ENCODE measurements around the gene SCD.

The SCD gene

GRCh38 chr10:100383251-100383650, 36.2 kb downstream of the SCD start:
- TF ChIP-seq CTCF (IDR thresholded peaks at IDR 0.05) = no peak
- Histone ChIP-seq H3K36me3 (peaks cover 11 to 69% (median 21%) of the 10 kb centered on the region in 3 donors), H3K27me3 (no peaks in the 10 kb centered on the region), H3K4me1 (no peaks in the 10 kb centered on the region), H3K27ac (no peak overlapping the region), H3K9me3 (no peaks in the 10 kb centered on the region), H3K4me3 (no peak overlapping the region)
- intact Hi-C loops (cut with DNase I; ENCODE audit: low total_unique reads) = no loop called here
- no peak for DNase-seq

- Histone ChIP-seq H3K4me3 (no peak overlapping the region), H3K36me3 (peaks cover 5 to 22% (median 9%) of the 10 kb centered on the region in 3 donors), H3K4me1 (no peaks in the 10 kb centered on the region), H3K27ac (no peak overlapping the region), H3K27me3 (no peaks in the 10 kb centered on the region), H3K9me3 (no peaks in the 10 kb centered on the region)
- DNase-seq = no peak
- intact Hi-C loops (cut with DNase I; ENCODE audit: low total_unique reads) = no loop called here
- TF ChIP-seq CTCF (IDR thresholded peaks at IDR 0.05) = no peak
Measured at GRCh38 chr10:100391163-100392002, 44.4 kb downstream of the SCD start.

- intact Hi-C loops (cut with DNase I; ENCODE audit: low total_unique reads) = no loop called here
- Histone ChIP-seq H3K36me3 (peaks cover 5 to 9% (median 8%) of the 10 kb centered on the region in 3 donors), H3K27me3 (no peaks in the 10 kb centered on the region), H3K9me3 (no peaks in the 10 kb centered on the region), H3K4me3 (no peak overlapping the region), H3K27ac (no peak overlapping the region), H3K4me1 (no peaks in the 10 kb centered on the region)
- TF ChIP-seq CTCF (IDR thresholded peaks at IDR 0.05) = no peak
- no peak for DNase-seq
Measured at GRCh38 chr10:100392686-100393003, 45.6 kb downstream of the SCD start.

- no peak for DNase-seq
- no peak for TF ChIP-seq CTCF (IDR thresholded peaks at IDR 0.05)
- Histone ChIP-seq H3K27ac (no peak overlapping the region), H3K4me3 (no peak overlapping the region), H3K4me1 (no peaks in the 10 kb centered on the region), H3K9me3 (no peaks in the 10 kb centered on the region), H3K36me3 (no peaks in the 10 kb centered on the region), H3K27me3 (no peaks in the 10 kb centered on the region)
- intact Hi-C loops (cut with DNase I; ENCODE audit: low total_unique reads) = no loop called here
Measured at GRCh38 chr10:100395626-100396025, 48.6 kb downstream of the SCD start.

GRCh38 chr10:100396605-100397004, 49.6 kb downstream of the SCD start:
- no peak for TF ChIP-seq CTCF (IDR thresholded peaks at IDR 0.05)
- H3K27me3 ChIP-seq = no peaks in the 10 kb centered on the region
- no peak overlapping the region for H3K27ac ChIP-seq
- H3K4me3 ChIP-seq = no peak overlapping the region
- no peaks in the 10 kb centered on the region for H3K36me3 ChIP-seq
- DNase-seq = no peak
- H3K4me1 ChIP-seq = no peaks in the 10 kb centered on the region
- intact Hi-C loops (cut with DNase I; ENCODE audit: low total_unique reads) = no loop called here
- no peaks in the 10 kb centered on the region for H3K9me3 ChIP-seq

Data from tibial artery (tissue), 4 donors.